DOHH2 (cell line): ENCODE data around the gene COX5A.

Experiments used
- EZH2phosphoT487 ChIP-seq: fragments of 200-600 bp; sonication (generic); IDR thresholded peaks from 2 replicates; pipeline ENCODE4 v1.6.1; 2017; ENCODE audit warnings: borderline replicate concordance, mild to moderate bottlenecking, antibody characterized with exemption, low read length, moderate library complexity, mixed read lengths
- TF ChIP-seq, protein P1 (sequence below): fragments of 200-600 bp; sonication (generic); IDR thresholded peaks from one replicate; pipeline ENCODE4 v1.5.1; 2014; ENCODE audit warnings: antibody characterized with exemption, mild to moderate bottlenecking, low read depth, low read length; ENCODE audit not compliant: poor library complexity, severe bottlenecking

DNA sequence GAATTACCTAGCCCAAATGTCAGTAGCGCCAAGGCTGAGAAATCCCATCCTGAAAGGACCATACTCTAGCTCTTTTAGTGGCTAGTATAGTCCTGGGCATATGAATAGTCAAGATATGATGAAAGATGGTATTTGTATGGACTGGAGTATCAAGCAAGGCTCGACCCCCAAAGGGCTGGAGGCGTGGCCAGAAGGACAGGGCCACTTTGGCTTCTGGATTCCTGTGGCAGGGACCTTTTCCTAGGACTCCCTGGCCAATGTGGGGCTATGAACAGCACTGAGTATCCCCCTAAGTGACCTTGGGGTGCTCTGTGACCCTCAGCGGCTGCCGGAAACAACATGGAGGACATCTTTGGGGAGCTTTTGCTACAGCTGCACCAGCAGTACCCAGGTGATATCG, 42.0 kb downstream of the COX5A start:
- TF ChIP-seq, protein P1, sequence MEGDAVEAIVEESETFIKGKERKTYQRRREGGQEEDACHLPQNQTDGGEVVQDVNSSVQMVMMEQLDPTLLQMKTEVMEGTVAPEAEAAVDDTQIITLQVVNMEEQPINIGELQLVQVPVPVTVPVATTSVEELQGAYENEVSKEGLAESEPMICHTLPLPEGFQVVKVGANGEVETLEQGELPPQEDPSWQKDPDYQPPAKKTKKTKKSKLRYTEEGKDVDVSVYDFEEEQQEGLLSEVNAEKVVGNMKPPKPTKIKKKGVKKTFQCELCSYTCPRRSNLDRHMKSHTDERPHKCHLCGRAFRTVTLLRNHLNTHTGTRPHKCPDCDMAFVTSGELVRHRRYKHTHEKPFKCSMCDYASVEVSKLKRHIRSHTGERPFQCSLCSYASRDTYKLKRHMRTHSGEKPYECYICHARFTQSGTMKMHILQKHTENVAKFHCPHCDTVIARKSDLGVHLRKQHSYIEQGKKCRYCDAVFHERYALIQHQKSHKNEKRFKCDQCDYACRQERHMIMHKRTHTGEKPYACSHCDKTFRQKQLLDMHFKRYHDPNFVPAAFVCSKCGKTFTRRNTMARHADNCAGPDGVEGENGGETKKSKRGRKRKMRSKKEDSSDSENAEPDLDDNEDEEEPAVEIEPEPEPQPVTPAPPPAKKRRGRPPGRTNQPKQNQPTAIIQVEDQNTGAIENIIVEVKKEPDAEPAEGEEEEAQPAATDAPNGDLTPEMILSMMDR = no peak
- TF ChIP-seq EZH2phosphoT487 = no peak
